Cardiac fibroblast (primary cell): ENCODE measurements around the gene ACY1.

Experiments
- DNase-seq, 2 donors: peaks; one replicate each; pipeline versions ENCODE4 v3.0.0 to v3.0.0-alpha.2; 2010; ENCODE audit warnings: low read depth in 2 of 2
- H3K4me3 ChIP-seq, 2 donors: replicated peaks in 1 of 2; 1 replicate in 1 of 2; 2 replicates in 1 of 2; pipeline ENCODE4 v1.5.1; 2011; ENCODE audit warnings: low read depth in 2 of 2, low read length in 2 of 2, mild to moderate bottlenecking in 2 of 2, moderate library complexity in 1 of 2
- TF ChIP-seq, protein P1 (sequence below): IDR thresholded peaks from one replicate; pipeline ENCODE4 v1.5.1; 2011; ENCODE audit warnings: low read depth, mild to moderate bottlenecking, low read length, inconsistent platforms

Gene ACY1

DNA sequence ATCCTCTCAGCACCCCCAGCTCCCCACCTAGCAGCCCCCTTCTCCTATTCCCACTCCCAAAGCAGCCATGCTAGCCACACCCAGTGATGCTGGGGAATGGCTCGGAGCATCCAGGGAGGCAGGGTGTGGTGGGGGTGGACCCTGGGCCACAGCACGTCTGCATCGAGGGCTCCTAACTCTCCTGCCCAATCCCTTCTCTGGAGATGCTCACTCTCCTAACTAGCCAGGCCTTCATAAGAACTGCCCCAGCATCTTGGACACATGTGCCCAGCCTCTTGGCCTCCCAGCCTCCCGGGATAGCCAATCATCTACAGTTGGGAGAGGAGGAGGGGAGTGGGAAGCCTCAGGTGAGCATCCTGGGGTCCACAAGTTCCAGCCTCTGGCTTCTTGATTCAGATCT is 18.8 kb upstream of the ACY1 start:
- no peak for DNase-seq
- H3K4me3 ChIP-seq = no peak overlapping the region
- TF ChIP-seq, protein P1, sequence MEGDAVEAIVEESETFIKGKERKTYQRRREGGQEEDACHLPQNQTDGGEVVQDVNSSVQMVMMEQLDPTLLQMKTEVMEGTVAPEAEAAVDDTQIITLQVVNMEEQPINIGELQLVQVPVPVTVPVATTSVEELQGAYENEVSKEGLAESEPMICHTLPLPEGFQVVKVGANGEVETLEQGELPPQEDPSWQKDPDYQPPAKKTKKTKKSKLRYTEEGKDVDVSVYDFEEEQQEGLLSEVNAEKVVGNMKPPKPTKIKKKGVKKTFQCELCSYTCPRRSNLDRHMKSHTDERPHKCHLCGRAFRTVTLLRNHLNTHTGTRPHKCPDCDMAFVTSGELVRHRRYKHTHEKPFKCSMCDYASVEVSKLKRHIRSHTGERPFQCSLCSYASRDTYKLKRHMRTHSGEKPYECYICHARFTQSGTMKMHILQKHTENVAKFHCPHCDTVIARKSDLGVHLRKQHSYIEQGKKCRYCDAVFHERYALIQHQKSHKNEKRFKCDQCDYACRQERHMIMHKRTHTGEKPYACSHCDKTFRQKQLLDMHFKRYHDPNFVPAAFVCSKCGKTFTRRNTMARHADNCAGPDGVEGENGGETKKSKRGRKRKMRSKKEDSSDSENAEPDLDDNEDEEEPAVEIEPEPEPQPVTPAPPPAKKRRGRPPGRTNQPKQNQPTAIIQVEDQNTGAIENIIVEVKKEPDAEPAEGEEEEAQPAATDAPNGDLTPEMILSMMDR = no peak

DNA sequence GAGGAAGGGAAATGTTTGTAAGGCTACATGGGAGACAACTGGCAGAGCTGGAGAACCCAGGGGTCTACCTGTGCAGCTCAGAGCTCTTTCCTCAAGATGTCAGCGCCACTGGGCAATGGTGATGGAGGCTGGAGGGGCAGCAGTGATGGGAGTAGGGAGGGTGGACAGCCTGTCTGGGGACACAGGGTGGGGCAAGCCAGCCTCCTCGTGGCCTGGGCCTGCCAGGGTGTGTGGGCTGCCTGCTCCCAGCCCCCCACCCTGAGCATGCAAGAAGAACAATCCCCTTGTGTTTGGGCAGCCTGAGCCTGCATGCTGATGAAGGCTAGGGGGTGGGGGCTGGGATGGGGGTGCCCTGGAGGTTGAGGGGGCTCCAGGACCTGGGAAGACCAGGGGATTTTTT is 17.3 kb upstream of the ACY1 start:
- DNase-seq = no peak
- H3K4me3 ChIP-seq = no peak overlapping the region
- TF ChIP-seq, protein P1 = no peak

- H3K4me3 ChIP-seq = peak overlapping the region; percentile 67 to 68
- no peak for DNase-seq
- TF ChIP-seq, protein P1 = no peak
Measured at GRCh38 chr3:51966486-51966885, 16.8 kb upstream of the ACY1 start.

- TF ChIP-seq, protein P1 = no peak
- DNase-seq = no peak
- H3K4me3 ChIP-seq = peak overlapping the region; percentile 67 to 68
Measured at GRCh38 chr3:51966922-51967383, 16.4 kb upstream of the ACY1 start.

DNA sequence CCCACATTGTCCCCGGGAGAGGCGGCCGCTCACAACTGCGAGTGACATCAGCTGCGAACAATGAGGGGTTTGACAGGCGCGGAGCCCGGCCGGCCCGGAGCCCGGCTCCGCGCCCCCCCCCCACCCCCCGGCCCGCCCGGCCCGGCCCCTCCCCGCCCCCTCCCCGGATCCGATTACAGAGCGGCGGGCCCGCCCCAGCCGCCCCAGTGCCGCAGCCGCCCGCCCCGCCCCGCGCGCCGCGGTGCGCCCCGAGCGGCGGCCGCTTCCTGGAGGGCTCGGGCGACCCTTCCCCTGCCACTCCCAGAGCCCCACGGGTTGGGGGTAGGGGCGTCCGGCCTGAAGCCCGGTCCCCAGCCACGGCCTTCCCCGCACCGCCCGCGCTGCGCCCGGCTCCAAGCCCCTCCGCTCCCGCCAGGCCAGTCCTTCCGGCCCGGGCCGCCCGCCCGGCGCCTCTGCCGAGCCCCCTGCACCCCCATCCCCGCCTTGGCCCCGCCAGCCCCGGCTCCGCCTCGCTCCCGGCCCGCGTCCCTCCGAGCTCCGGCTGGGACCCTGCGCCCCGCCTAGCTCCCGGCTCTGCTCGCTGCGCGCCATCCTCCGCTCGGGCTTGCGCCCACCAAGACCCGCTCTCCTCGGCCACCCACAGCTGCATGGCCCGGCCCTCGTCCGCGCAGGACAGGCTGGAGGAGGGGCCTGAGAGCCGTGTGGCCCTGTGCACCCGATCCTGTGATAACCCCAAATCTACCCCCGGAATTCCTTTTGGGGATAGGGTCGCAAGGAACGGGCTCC is 15.8 kb upstream of the ACY1 start, which contains the start of gene PCBP4:
TSS of gene PCBP4 (minus strand) at position 71 of the 786 bp plus-strand sequence. CDS start 6,214 bp downstream, outside the sequence.
- peak within 1 kb of the TSS; percentile 67 to 68 for H3K4me3 ChIP-seq
- DNase-seq = peak in 1 of 2 donors; percentile 42
- TF ChIP-seq, protein P1 = no peak

GRCh38 chr3:51968170-51968775 is 15.1 kb upstream of the ACY1 start:
- H3K4me3 ChIP-seq = peak overlapping the region; percentile 60 to 67
- TF ChIP-seq, protein P1 = no peak
- peak in 1 of 2 donors; percentile 38 for DNase-seq
